GM12864 (cell line): Measurements from ENCODE around the gene FAM25G.

ENCODE experiments used
- DNase-seq: peaks from one replicate; pipeline ENCODE4 v3.0.0-alpha.2; 2011; ENCODE audit warnings: low read depth
- H3K4me3 ChIP-seq: 2 replicates; pipeline ENCODE4 v1.5.1; 2011; ENCODE audit warnings: mild to moderate bottlenecking, low read depth, low read length, control low read depth
- CTCF ChIP-seq: IDR thresholded peaks from 2 replicates; pipeline ENCODE4 v1.5.1; 2011; ENCODE audit warnings: low read depth, mild to moderate bottlenecking, moderate library complexity, low read length, control low read depth, inconsistent platforms; ENCODE audit errors: missing control alignments

Gene FAM25G

GRCh38 chr10:47445720-47446119 is 45.8 kb downstream of the FAM25G start:
- TF ChIP-seq CTCF, result no peak
- DNase-seq, result no peak
- H3K4me3 ChIP-seq, result no peak overlapping the region

DNA sequence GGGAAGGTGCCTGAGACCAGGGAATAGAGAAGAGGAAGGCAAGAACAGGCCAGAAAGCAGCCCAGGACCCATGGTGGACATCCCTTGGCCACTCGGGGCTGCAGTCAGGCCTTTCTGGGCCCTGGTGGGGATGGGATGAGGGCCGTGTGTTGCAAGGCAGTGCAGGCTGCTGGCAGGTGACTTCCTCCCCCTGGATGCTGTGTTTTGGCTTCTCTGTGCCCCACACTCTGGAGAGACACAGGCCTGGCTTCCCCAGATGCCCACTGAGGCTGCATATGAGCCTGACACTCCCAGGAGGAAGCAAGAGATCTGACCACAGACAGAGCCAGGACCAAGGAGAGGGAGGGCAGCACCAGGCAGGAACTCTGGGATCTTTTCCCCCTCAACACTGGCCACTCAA is 47.5 kb downstream of the FAM25G start:
- H3K4me3 ChIP-seq, result no peak overlapping the region
- no peak for DNase-seq
- TF ChIP-seq CTCF, result no peak

DNA sequence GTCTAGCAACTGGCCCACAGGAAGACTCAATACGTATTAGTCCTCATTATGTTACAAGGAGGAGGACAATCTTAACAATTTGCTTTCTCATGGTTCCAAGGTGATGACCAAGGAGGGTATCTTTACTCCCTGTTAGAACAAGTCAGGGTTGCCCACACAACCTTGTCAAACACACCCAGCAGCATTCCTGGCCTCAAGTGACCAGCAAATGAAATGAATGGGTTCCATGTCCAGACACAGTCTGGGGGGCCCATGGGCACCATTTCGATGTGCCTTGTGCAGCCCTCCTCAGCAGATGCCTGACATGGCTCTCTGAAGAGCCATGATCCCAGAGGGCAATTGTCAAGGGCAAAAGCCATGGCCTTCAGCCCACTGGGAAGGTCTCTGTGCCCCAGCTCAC is 48.4 kb downstream of the FAM25G start:
- no peak for TF ChIP-seq CTCF
- H3K4me3 ChIP-seq, result no peak overlapping the region
- no peak for DNase-seq

DNA sequence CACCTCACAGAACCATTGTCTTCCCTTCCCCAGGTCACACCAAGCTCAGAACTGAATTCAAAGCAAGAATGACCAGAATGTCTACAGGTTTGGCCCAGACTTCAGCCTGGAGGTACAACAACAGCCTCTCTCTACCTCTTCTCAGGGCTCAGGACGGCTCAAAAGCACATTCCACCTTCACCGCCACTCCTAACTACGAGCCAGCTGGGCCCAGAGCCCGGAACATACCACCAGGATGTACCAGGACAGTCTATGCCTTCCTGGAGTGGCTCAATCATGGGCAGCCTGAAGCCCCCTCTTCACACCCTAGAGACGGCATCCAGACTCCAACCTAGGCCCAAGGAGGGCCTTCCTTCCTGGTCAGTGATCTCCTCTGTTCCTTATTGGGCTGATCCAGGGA is 49.1 kb downstream of the FAM25G start:
- no peak for TF ChIP-seq CTCF
- no peak overlapping the region for H3K4me3 ChIP-seq
- no peak for DNase-seq

- no peak for TF ChIP-seq CTCF
- no peak overlapping the region for H3K4me3 ChIP-seq
- DNase-seq, result no peak
Observed at GRCh38 chr10:47441938-47442337, 49.6 kb downstream of the FAM25G start.

- H3K4me3 ChIP-seq, result no peak overlapping the region
- no peak for DNase-seq
- no peak for TF ChIP-seq CTCF
Observed at GRCh38 chr10:47440207-47440606, 51.3 kb downstream of the FAM25G start.

- no peak overlapping the region for H3K4me3 ChIP-seq
- DNase-seq, result no peak
- TF ChIP-seq CTCF, result peak; percentile 9
Observed at GRCh38 chr10:47438857-47439474, 52.5 kb downstream of the FAM25G start.
